ENCODE results near the gene CCT2. TPM values are rescaled to one million over a fixed set of nuclear protein-coding genes. Genes with fewer than 3 reads are reported as not detected.

CCT2 gene
- total and polyA plus RNA-seq, 10 of the 15 experiments (the other 5 are each of a cell fraction or from before 2014, with no cell fraction given) = 242 to 418 (median 348) TPM

- peak; percentile 84 for FAIRE-seq
- in situ Hi-C loops (cut with MboI) = loop anchor here (5.0 to 10.0 kb wide), 3 partner anchors 186 to 416 kb away; partner anchors contain the start of gene YEATS4
- TF ChIP-seq MTA2 (IDR thresholded peaks at IDR 0.05; ENCODE audit: low read depth) (peak; percentile 20; the same call in 1 of the 2 replicates), SMC3 (IDR thresholded peaks at IDR 0.05; ENCODE audit: borderline replicate concordance, low read length) (peak; percentile 92), RELA (IDR thresholded peaks at IDR 0.05; ENCODE audit: borderline replicate concordance, partially characterized antibody) (peak; percentile 94), YY1 (IDR thresholded peaks at IDR 0.05; ENCODE audit: low read depth, low read length) (0 out of 2 replicates have a peak, but pooled peaks have one; percentile 20), TCF12 (IDR thresholded peaks at IDR 0.05; ENCODE audit: low read depth, low read length) (no peak), NBN (IDR thresholded peaks at IDR 0.05) (no peak), CBFB (IDR thresholded peaks at IDR 0.05; ENCODE audit: low read depth) (no peak), CEBPZ (IDR thresholded peaks at IDR 0.05; ENCODE audit: low read depth, low read length) (no peak), RAD21 (IDR thresholded peaks at IDR 0.05; ENCODE audit: insufficient read depth, low read depth, low read length) (peak; percentile 88), RELB (IDR thresholded peaks at IDR 0.05; ENCODE audit: low read depth) (peak; percentile 96), CTCF (IDR thresholded peaks at IDR 0.05 in 2 of 3, conservative IDR thresholded peaks at IDR 0.05 in 1 of 3; ENCODE audit: control insufficient read depth in 2 of 3, extremely low read depth in 1 of 3, insufficient read depth in 1 of 3, low read depth in 3 of 3, low read length in 3 of 3) (peak; percentile 66 to 77 (median 72)), SUZ12 (IDR thresholded peaks at IDR 0.05; ENCODE audit: unreplicated experiment) (no peak), ZBTB33 (IDR thresholded peaks at IDR 0.05) (no peak)
Measured at GRCh38 chr12:69570545-69571399, 14.5 kb upstream of the CCT2 start.

More at GRCh38 chr12:69570545-69571399, 14.5 kb upstream of the CCT2 start:
- H4K20me1 ChIP-seq (ENCODE audit: control insufficient read depth, insufficient read depth) = no peaks in the 10 kb centered on the region
- H3K9me3 ChIP-seq (replicated peaks; ENCODE audit: control insufficient read depth, insufficient read depth, low read length) = no peaks in the 10 kb centered on the region
- H3K36me3 ChIP-seq (ENCODE audit: control insufficient read depth in 2 of 2, insufficient read depth in 2 of 2, low read length in 1 of 2) = peaks cover 6 to 21% of the 10 kb centered on the region in 2 experiments
- no peaks in the 10 kb centered on the region for H3K79me2 ChIP-seq (ENCODE audit: control insufficient read depth, insufficient read depth, low read length)
- POLR2A ChIA-PET = interaction anchor here (0.6 to 1.7 kb wide), 3 partner anchors 8 to 212 kb away, joined by 3 read pairs; no protein-coding TSS in a partner anchor
- RAD21 ChIA-PET (ENCODE audit: unreplicated experiment) = interaction anchor here (0.6 to 5.1 kb wide), 27 partner anchors 8 to 415 kb away, joined by 3 to 65 read pairs (median 4); partner anchors contain the start of genes CCT2 and FRS2
- CTCF ChIA-PET = interaction anchor here (0.6 to 9.0 kb wide), 49 partner anchors 8 to 416 kb away, joined by 3 to 129 read pairs (median 6); partner anchors contain the start of genes CCT2, FRS2 and LYZ
- H3K9ac ChIP-seq (ENCODE audit: control insufficient read depth, insufficient read depth, low read length) = no peak overlapping the region
- DNase-seq (ENCODE audit: low read depth, low spot score) (peak; percentile 15), ATAC-seq (peak; percentile 97)
- 35% methylated on average over 6 of the region's 6 CpGs for WGBS (ENCODE audit: insufficient coverage, insufficient replicate concordance, low lambda C conversion rate, missing lambda C conversion rate)
- H3K27me3 ChIP-seq (replicated peaks in 1 of 2; ENCODE audit: control insufficient read depth in 2 of 2, insufficient read depth in 2 of 2, low read length in 1 of 2) = no peaks in the 10 kb centered on the region
- H2AFZ ChIP-seq (ENCODE audit: control insufficient read depth, low read depth, low read length) = no peak overlapping the region
- SMC1A ChIA-PET (ENCODE audit: uncharacterized antibody, unreplicated experiment) = interaction anchor here (0.6 to 8.3 kb wide), 43 partner anchors 9 to 418 kb away, joined by 3 to 94 read pairs (median 4); partner anchors contain the start of gene FRS2
- no peaks in the 10 kb centered on the region for H3K4me1 ChIP-seq (ENCODE audit: control insufficient read depth, insufficient read depth, low read length)
- BruUV-seq (replicated peaks) = no TSS peak
- H3K27ac ChIP-seq (ENCODE audit: control insufficient read depth, insufficient read depth) = no peak overlapping the region; the same call in 1 of the 2 replicates
- H3K4me3 ChIP-seq = no peak overlapping the region
- no peak overlapping the region for H3K4me2 ChIP-seq (ENCODE audit: control insufficient read depth, insufficient read depth)
- intact Hi-C loops (cut with micrococcal nuclease; ENCODE audit: unreplicated experiment) = loop anchor here (1.0 to 5.0 kb wide), 6 partner anchors 100 to 416 kb away; partner anchors contain the start of gene FRS2
